Fibroblast of pulmonary artery (primary cell): Measurements from ENCODE around the gene ETV3L.
A peak's percentile ranks its signal among the peaks of the same experiment; 100 is the strongest.
"Not testable (repeated sequence)": the region's sequence is repeated elsewhere in the genome, so short reads cannot be mapped to it uniquely, and the experiment has no call there.

Experiments used
- DNase-seq: peaks from one replicate; pipeline ENCODE4 v3.0.0-alpha.2; 2010; ENCODE audit warnings: low read depth
- H3K4me3 ChIP-seq: replicated peaks from 2 replicates; pipeline ENCODE4 v1.5.1; 2011; ENCODE audit warnings: low read depth, mild to moderate bottlenecking, control low read depth, low read length, moderate library complexity
- TF ChIP-seq, protein P1 (sequence below): IDR thresholded peaks from 2 replicates; pipeline ENCODE4 v1.5.1; 2011; ENCODE audit warnings: mild to moderate bottlenecking, control low read depth, low read length, inconsistent platforms; ENCODE audit errors: missing control alignments

Gene ETV3L

DNA sequence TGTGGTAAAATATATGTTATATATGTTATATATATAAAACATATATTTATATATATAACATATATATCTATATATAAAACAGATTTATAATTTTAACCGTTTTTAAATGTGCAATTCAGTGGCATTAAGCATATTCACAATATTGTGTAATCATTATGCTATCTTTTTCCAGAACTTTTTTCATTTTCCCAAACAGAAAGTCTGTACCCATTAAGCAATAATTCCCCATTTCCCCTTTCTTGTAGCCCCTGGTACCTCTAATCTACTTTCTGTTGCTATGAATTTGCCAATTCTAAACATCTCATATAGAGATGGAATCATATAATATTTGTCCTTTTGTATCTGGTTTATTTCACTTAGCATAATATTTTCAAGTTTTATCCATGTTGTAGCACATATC lies 43.3 kb downstream of the ETV3L start:
- no peak for DNase-seq
- TF ChIP-seq, protein P1, sequence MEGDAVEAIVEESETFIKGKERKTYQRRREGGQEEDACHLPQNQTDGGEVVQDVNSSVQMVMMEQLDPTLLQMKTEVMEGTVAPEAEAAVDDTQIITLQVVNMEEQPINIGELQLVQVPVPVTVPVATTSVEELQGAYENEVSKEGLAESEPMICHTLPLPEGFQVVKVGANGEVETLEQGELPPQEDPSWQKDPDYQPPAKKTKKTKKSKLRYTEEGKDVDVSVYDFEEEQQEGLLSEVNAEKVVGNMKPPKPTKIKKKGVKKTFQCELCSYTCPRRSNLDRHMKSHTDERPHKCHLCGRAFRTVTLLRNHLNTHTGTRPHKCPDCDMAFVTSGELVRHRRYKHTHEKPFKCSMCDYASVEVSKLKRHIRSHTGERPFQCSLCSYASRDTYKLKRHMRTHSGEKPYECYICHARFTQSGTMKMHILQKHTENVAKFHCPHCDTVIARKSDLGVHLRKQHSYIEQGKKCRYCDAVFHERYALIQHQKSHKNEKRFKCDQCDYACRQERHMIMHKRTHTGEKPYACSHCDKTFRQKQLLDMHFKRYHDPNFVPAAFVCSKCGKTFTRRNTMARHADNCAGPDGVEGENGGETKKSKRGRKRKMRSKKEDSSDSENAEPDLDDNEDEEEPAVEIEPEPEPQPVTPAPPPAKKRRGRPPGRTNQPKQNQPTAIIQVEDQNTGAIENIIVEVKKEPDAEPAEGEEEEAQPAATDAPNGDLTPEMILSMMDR, result no peak

DNA sequence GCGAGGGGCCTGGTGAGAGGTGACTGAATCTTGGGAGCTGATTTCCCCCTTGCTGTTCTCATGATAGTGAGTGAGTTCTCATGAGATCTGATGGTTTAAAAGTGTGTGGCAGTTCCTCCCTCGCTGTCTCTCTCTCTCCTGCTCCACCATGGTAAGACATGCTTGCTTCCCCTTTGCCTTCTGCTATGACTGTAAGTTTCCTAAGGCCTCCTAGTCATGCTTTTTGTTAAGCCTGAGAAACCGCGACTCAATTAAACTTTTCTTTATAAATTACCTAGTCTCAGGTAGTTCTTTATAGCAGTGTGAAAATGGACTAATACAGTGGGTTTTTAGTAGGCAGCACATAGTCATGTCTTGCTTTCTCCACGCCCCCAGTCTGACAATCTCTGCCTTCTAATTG lies 43.9 kb downstream of the ETV3L start:
- DNase-seq, result not testable (repeated sequence)

More for the DNA sequence above, 43.3 kb downstream of the ETV3L start:
- no peak overlapping the region for H3K4me3 ChIP-seq

DNA sequence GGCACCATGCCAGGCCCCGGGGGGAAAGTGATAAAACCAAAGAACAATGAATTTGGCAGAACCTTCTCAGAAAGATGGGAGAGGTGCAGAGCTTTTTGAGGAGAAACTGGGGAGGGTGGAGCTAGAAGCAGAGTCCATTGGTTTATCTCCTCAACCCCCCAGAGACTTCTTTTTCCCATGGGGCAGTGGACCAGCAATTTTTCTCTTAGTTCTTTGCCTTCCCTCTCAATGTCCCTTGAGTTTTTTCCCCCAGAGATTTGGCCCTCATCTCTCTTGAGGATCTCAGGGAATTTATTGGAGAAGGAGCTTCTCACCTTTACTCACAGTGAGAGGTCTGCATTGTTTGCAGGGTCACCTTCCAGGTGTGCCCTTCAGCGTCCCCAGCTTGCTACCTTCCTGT lies 48.8 kb downstream of the ETV3L start:
- no peak for DNase-seq
- H3K4me3 ChIP-seq, result no peak overlapping the region
- TF ChIP-seq, protein P1, result no peak

More for the DNA sequence above, 43.9 kb downstream of the ETV3L start:
- not testable (repeated sequence) for H3K4me3 ChIP-seq

DNA sequence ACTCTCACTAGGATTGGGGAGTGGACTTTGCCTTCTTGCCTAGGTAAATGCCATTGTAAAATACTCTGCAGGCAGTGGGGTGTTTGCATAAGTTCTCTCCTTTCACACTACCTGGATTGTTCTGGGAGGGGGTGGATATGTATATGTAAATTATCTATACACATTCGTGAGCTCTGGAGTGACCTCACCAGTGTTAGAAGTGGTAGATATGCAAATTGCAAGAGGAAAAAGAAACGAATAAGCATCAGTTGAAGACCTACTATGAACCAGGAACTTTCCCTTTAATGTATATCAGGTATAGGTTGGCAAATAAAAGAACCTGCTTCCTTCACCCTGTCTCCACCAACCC lies 52.6 kb downstream of the ETV3L start:
- DNase-seq, result no peak
- H3K4me3 ChIP-seq, result no peak overlapping the region
- TF ChIP-seq, protein P1, result no peak

DNA sequence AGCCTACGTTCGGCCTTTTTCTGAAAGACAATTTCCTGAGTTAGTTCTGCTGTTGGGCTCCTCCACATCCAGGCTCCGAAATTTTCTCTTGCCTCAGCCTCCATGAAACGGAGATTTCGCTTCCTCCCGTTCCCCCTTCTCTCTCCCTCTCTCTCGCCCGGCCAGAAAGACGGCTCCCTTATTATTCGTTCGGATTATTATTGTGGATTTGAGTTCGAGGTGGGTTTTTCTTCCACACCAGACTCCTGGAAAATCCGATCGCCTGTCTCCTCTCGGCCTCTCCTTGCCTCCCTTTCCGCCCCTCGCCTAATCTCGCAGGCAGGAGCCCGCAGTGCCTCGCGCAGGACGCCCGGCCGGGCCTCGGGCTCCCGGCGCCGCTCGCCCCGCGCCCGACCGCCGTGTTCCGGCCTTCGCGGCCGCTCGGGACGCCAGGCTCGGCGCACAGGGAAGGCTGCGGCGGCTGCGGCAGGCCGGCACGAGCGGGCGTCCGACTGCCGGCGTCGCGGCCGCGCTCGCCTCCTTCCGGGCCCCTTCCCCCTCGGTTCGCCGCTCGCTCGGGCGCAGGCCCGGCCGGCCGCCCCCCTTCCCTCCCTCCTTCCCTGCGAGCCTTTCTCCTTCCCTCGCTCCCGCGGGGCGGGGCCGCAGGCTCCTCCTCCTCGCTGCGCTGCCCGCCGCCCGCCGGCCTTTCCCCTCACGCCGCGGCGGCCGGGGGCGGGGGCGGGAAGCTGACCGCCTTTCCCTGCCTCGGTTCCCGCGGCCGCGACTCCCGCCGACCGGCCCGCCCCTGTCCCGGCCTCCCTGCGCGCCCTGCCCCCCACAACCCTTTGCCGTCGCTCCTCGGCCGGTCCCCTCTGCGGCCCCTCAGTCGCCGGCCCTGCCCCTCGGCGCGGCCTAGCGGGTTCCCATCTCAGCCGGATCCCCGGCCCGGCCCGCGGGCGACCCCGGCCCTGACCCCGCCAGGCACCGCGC lies 54.1 kb downstream of the ETV3L start, which contains the start of gene ARHGEF11:
Gene ARHGEF11 (minus strand): TSS at position 493 of the 969 bp plus-strand sequence. CDS start 1,412 bp downstream, outside the sequence.
- peak; percentile 88 for DNase-seq
- TF ChIP-seq, protein P1, result no peak

DNA sequence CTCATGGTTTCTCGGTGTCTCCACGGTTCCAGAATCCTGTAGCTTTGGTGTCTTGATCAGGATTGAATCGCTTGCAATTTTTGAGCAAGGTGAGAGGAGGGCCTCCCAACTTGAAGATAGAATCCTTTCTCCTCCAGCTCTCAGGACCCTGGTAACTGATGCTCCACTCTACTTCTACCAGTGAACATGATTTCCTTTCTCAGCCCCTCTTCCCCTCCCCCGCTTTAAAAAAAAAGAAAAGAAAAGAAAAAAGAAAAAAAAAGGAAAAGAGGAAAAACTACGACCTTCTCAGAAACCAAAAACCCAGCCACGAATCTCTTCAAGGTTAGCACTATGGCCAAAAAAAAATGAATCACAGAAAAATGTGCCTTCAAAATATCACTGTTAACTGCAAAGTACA lies 55.3 kb downstream of the ETV3L start:
- DNase-seq, result no peak
- TF ChIP-seq, protein P1, result no peak
- H3K4me3 ChIP-seq, result peak overlapping the region; percentile 87

More for the DNA sequence above, 54.1 kb downstream of the ETV3L start, which contains the start of gene ARHGEF11:
- peak within 1 kb of the TSS; percentile 87 for H3K4me3 ChIP-seq

DNA sequence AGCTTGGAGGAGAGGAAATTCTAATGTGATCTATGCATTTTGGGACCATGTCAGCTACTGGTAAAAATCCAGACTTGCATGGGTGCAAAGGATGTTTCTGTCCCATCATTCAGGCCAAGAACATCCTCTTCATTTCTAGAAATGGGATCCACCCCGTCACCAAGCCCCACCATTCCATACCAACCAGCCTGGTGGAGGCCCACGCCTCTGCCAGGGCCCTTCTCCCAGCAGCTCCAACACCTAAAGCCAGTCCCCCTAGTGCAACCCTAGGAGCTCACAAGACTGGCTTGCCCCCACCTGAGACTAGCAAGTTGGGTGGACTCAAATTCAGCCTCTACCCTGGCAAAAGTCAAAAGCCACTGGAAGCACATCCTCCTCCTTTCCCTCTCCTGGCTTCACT lies 55.9 kb downstream of the ETV3L start:
- no peak for DNase-seq
- H3K4me3 ChIP-seq, result peak overlapping the region; percentile 87
- TF ChIP-seq, protein P1, result no peak
